ENCODE measurements around the gene RALGAPA2. TPM values are rescaled to one million over a fixed set of nuclear protein-coding genes. Genes with fewer than 3 reads are reported as not detected.

The RALGAPA2 gene
- total RNA-seq, 1 experiment from 2014 or later = 10.8 TPM

DNA sequence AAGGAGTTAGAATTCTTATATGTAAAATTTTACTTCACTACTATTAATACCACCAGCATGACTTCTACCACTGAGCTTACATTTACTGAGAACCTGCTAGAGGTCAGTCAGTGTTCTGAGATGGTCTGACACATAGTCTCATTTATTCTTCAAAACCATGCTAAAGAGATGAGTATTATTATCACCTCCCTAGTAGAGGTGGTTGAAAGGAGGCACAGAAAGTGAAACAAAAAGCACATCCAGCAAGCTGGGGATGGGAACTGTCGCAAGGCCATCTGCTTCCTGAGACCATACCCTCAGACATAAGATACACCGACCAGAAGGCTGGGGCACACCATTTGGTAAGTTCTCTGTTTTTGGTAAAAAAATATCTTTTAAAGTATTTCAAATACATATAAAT is 206.9 kb downstream of the RALGAPA2 start:
- Histone ChIP-seq H3K9ac (ENCODE audit: low read length) (no peak overlapping the region), H3K9me3 (ENCODE audit: control insufficient read depth in 1 of 2, insufficient read depth in 1 of 2, low read depth in 1 of 2, low read length in 2 of 2) (no peaks in the 10 kb centered on the region), H3K36me3 (ENCODE audit: control insufficient read depth in 1 of 2, insufficient read depth in 2 of 2, low read length in 2 of 2) (no peaks in the 10 kb centered on the region; a peak in 1 of 4 replicates), H3K4me1 (ENCODE audit: control insufficient read depth in 1 of 2, insufficient read depth in 2 of 2, low read length in 2 of 2) (no peaks in the 10 kb centered on the region), H3K4me3 (replicated peaks in 1 of 2; ENCODE audit: low read depth in 1 of 2, low read length in 2 of 2) (no peak overlapping the region), H2AFZ (ENCODE audit: low read depth, low read length, poor library complexity, severe bottlenecking) (no peak overlapping the region), H3K79me2 (ENCODE audit: insufficient read depth, low read length) (no peaks in the 10 kb centered on the region), H4K20me1 (ENCODE audit: insufficient read depth) (no peaks in the 10 kb centered on the region), H3K4me2 (ENCODE audit: low read length) (no peak overlapping the region), H3K9me2 (ENCODE audit: insufficient read depth) (no peaks in the 10 kb centered on the region), H3K27me3 (ENCODE audit: insufficient read depth, low read length) (no peaks in the 10 kb centered on the region), H3K27ac (ENCODE audit: low read depth, low read length) (no peak overlapping the region)
- intact Hi-C loops (cut with micrococcal nuclease) = no loop called here
- POLR2A ChIA-PET = no interaction called here
- no TSS peak for BruUV-seq (replicated peaks)
- ATAC-seq (no peak), DNase-seq (ENCODE audit: low read depth, low spot score) (no peak)
- CTCF ChIA-PET = no interaction called here
- RAD21 ChIA-PET (ENCODE audit: low non-redundant PET in 1 of 2, low total read pairs in 2 of 2, uncharacterized antibody in 2 of 2, unreplicated experiment in 2 of 2) = no interaction called here
- TF ChIP-seq, protein P1, sequence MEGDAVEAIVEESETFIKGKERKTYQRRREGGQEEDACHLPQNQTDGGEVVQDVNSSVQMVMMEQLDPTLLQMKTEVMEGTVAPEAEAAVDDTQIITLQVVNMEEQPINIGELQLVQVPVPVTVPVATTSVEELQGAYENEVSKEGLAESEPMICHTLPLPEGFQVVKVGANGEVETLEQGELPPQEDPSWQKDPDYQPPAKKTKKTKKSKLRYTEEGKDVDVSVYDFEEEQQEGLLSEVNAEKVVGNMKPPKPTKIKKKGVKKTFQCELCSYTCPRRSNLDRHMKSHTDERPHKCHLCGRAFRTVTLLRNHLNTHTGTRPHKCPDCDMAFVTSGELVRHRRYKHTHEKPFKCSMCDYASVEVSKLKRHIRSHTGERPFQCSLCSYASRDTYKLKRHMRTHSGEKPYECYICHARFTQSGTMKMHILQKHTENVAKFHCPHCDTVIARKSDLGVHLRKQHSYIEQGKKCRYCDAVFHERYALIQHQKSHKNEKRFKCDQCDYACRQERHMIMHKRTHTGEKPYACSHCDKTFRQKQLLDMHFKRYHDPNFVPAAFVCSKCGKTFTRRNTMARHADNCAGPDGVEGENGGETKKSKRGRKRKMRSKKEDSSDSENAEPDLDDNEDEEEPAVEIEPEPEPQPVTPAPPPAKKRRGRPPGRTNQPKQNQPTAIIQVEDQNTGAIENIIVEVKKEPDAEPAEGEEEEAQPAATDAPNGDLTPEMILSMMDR (IDR thresholded peaks at IDR 0.05 in 2 of 3, conservative IDR thresholded peaks at IDR 0.05 in 1 of 3; ENCODE audit: borderline replicate concordance in 1 of 3, insufficient read depth in 1 of 3, low read depth in 2 of 3, low read length in 2 of 3) = no peak
- TF ChIP-seq, protein P2, sequence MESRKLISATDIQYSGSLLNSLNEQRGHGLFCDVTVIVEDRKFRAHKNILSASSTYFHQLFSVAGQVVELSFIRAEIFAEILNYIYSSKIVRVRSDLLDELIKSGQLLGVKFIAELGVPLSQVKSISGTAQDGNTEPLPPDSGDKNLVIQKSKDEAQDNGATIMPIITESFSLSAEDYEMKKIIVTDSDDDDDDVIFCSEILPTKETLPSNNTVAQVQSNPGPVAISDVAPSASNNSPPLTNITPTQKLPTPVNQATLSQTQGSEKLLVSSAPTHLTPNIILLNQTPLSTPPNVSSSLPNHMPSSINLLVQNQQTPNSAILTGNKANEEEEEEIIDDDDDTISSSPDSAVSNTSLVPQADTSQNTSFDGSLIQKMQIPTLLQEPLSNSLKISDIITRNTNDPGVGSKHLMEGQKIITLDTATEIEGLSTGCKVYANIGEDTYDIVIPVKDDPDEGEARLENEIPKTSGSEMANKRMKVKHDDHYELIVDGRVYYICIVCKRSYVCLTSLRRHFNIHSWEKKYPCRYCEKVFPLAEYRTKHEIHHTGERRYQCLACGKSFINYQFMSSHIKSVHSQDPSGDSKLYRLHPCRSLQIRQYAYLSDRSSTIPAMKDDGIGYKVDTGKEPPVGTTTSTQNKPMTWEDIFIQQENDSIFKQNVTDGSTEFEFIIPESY (IDR thresholded peaks at IDR 0.05; ENCODE audit: extremely low read depth, insufficient replicate concordance, low read length) = no peak

DNA sequence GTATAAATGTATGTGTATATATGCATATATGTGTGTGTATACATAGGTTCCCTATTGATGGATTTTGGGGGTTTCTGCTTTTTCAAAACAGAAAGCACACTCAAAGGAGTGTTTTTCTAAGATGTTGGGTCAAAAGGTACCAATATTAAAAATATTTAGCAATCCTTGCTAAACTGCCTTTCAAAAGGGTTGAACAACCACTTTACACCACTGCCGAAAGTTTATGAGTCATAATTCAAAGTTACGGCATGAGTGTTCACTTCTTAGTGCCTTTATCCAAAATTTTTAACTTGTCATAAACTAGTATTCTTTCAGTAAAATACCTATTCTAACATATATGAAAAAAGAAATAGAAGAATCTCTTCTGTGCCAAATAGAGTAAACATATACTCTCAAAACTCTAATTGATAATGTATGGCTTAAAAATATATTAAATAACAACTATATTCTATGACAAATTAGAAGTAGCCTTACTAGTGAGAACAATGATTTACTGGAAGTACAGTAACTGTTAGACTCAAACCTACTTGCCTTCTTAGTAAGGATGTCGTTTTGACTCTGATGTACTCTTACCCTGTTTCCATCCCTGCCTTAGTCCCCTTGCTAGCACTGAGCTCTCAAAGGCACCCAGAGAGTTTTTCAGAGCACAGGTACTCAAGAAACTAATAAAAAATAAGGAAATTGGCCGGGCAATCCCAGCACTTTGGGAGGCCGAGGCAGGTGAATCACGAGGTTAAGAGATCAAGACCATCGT is 208.5 kb downstream of the RALGAPA2 start:
- Histone ChIP-seq H3K4me2 (ENCODE audit: low read length) (no peak overlapping the region), H3K9ac (ENCODE audit: low read length) (no peak overlapping the region)
- CTCF ChIA-PET = no interaction called here

More for the DNA sequence above, 208.5 kb downstream of the RALGAPA2 start:
- Histone ChIP-seq H3K9me2 (ENCODE audit: insufficient read depth) (no peaks in the 10 kb centered on the region), H2AFZ (ENCODE audit: low read depth, low read length, poor library complexity, severe bottlenecking) (no peak overlapping the region), H3K9me3 (ENCODE audit: control insufficient read depth in 1 of 2, insufficient read depth in 1 of 2, low read depth in 1 of 2, low read length in 2 of 2) (no peaks in the 10 kb centered on the region), H4K20me1 (ENCODE audit: insufficient read depth) (no peaks in the 10 kb centered on the region), H3K36me3 (ENCODE audit: control insufficient read depth in 1 of 2, insufficient read depth in 2 of 2, low read length in 2 of 2) (no peaks in the 10 kb centered on the region; a peak in 1 of 4 replicates), H3K27ac (ENCODE audit: low read depth, low read length) (no peak overlapping the region), H3K27me3 (ENCODE audit: insufficient read depth, low read length) (no peaks in the 10 kb centered on the region), H3K4me3 (replicated peaks in 1 of 2; ENCODE audit: low read depth in 1 of 2, low read length in 2 of 2) (no peak overlapping the region), H3K4me1 (ENCODE audit: control insufficient read depth in 1 of 2, insufficient read depth in 2 of 2, low read length in 2 of 2) (no peaks in the 10 kb centered on the region), H3K79me2 (ENCODE audit: insufficient read depth, low read length) (no peaks in the 10 kb centered on the region)
- RAD21 ChIA-PET (ENCODE audit: low non-redundant PET in 1 of 2, low total read pairs in 2 of 2, uncharacterized antibody in 2 of 2, unreplicated experiment in 2 of 2) = no interaction called here
- ATAC-seq = no peak
- POLR2A ChIA-PET = no interaction called here
- intact Hi-C loops (cut with micrococcal nuclease) = no loop called here
- DNase-seq (ENCODE audit: low read depth, low spot score) = no peak
- no peak for TF ChIP-seq SIN3A (IDR thresholded peaks at IDR 0.05; ENCODE audit: low read depth)
- TF ChIP-seq, protein P3, sequence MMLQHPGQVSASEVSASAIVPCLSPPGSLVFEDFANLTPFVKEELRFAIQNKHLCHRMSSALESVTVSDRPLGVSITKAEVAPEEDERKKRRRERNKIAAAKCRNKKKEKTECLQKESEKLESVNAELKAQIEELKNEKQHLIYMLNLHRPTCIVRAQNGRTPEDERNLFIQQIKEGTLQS (IDR thresholded peaks at IDR 0.05) = no peak
- no peak for TF ChIP-seq TCF7L2 (IDR thresholded peaks at IDR 0.05; ENCODE audit: borderline replicate concordance, extremely low read depth, insufficient read depth, insufficient read length)
- no peak for TF ChIP-seq ZFX (IDR thresholded peaks at IDR 0.05)
- TF ChIP-seq, protein P2 (IDR thresholded peaks at IDR 0.05; ENCODE audit: extremely low read depth, insufficient replicate concordance, low read length) = no peak
- no peak for TF ChIP-seq RAD21 (IDR thresholded peaks at IDR 0.05; ENCODE audit: low read depth)
- TF ChIP-seq POLR2AphosphoS5 (IDR thresholded peaks at IDR 0.05; ENCODE audit: low read depth, low read length) = no peak
- no TSS peak for BruUV-seq (replicated peaks)

Measured in HCT116 (cell line).